GM12873 (cell line): ENCODE data around the gene CRISP2.

ENCODE experiments used
- TF ChIP-seq, protein P1 (sequence below): IDR thresholded peaks from 2 replicates; pipeline ENCODE4 v1.5.1; 2012; ENCODE audit warnings: low read depth, mild to moderate bottlenecking, moderate library complexity, low read length, control low read depth; ENCODE audit not compliant: insufficient read depth; ENCODE audit errors: missing control alignments

Gene CRISP2

DNA sequence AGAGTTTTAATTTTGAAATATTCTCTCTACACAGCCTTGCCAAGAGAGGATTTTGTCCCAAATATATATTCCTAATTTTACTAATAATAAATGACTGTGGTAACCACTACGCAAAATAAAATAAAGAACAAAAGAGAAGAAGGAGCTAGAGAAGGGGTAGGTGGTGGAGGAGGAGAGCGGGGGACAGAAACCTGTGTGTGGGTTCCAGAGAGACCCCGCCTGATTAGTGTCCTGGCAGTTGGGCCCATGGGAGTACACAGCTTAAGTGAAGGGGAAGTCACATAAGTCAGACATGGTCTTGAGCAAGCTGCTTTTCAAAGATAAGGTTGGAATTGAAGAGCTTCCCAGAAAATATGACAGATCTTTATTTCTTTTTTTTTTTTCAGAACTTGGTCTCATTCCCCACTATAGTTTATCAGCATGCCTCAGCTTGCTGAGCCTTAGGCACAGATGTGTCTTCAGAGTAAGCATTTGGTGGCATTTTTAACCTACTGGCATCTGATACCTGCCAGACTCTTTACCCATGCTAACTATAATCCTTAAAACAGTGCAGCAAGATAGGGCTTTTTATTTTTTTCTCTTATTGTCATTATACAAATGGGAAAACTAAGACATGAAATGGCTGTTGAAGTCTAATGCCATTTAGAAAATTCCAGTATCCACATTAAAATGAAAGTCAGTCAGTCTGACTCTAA is 67.1 kb downstream of the CRISP2 start:
- TF ChIP-seq, protein P1, sequence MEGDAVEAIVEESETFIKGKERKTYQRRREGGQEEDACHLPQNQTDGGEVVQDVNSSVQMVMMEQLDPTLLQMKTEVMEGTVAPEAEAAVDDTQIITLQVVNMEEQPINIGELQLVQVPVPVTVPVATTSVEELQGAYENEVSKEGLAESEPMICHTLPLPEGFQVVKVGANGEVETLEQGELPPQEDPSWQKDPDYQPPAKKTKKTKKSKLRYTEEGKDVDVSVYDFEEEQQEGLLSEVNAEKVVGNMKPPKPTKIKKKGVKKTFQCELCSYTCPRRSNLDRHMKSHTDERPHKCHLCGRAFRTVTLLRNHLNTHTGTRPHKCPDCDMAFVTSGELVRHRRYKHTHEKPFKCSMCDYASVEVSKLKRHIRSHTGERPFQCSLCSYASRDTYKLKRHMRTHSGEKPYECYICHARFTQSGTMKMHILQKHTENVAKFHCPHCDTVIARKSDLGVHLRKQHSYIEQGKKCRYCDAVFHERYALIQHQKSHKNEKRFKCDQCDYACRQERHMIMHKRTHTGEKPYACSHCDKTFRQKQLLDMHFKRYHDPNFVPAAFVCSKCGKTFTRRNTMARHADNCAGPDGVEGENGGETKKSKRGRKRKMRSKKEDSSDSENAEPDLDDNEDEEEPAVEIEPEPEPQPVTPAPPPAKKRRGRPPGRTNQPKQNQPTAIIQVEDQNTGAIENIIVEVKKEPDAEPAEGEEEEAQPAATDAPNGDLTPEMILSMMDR, result no peak

DNA sequence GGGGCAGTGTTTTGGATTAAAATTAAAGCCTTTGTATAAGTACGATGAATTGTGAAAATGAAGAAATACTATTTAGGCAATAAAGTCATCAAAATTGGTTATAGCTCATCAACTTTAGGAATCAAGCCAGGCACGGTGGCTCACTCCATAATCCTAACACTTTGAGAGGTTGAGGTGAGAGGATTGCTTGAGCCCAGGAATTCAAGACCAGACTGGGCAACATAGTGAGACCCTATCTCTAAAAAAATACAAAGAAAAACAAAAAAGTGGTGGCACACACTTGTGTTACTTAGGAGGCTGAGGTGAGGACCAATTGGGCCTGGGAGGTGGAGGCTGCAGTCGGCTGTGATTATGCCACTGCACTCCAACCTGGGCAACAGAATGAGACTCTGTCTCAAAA is 68.2 kb downstream of the CRISP2 start:
- TF ChIP-seq, protein P1, result no peak
